ENCODE measurements around the gene YIPF6. TPM values are rescaled to one million over a fixed set of nuclear protein-coding genes. Genes with fewer than 3 reads are reported as not detected.

Gene YIPF6
- total and polyA plus RNA-seq, 2 donors (not counting 1 experiment from before 2014, with no cell fraction given): 2.4 to 18.6 TPM

GRCh38 chrX:68532831-68533533, 34.1 kb downstream of the YIPF6 start:
- H3K27ac ChIP-seq (ENCODE audit: low read length in 2 of 2): no peak overlapping the region
- peaks cover 1 to 19% of the 10 kb centered on the region in 2 experiments for H3K36me3 ChIP-seq (replicated peaks in 1 of 2; ENCODE audit: control extremely low read depth in 1 of 2, control insufficient read depth in 1 of 2, extremely low read depth in 1 of 2, insufficient read depth in 2 of 2, low read length in 1 of 2)
- no peaks in the 10 kb centered on the region for H3K9me3 ChIP-seq (ENCODE audit: control extremely low read depth in 1 of 3, control insufficient read depth in 2 of 3, insufficient read depth in 1 of 3, low read length in 2 of 3)
- ChIA-PET POLR2A (no interaction called here), CTCF (no interaction called here)
- Mint-ChIP-seq H3K27me3 (no peaks in the 10 kb centered on the region), H3K4me1 (no peaks in the 10 kb centered on the region), H3K4me3 (no peak overlapping the region), H3K9me3 (ENCODE audit: insufficient read depth) (no peaks in the 10 kb centered on the region), H3K27ac (no peak overlapping the region)
- H3K27me3 ChIP-seq (replicated peaks in 1 of 4; ENCODE audit: control extremely low read depth in 1 of 4, control insufficient read depth in 3 of 4, insufficient read depth in 4 of 4, low read length in 3 of 4): no peaks in the 10 kb centered on the region
- no peak overlapping the region for H3K4me3 ChIP-seq (ENCODE audit: control extremely low read depth in 1 of 5, extremely low read depth in 1 of 5, insufficient read depth in 1 of 5, low read depth in 2 of 5, low read length in 4 of 5)
- H4K20me1 ChIP-seq (ENCODE audit: control insufficient read depth, insufficient read depth, low read length, poor library complexity, severe bottlenecking): no peaks in the 10 kb centered on the region
- no peak overlapping the region for H3K9ac ChIP-seq (ENCODE audit: low read length)
- ATAC-seq (ENCODE audit: low read depth) (no peak), DNase-seq (no peak)
- H2AFZ ChIP-seq (ENCODE audit: insufficient read depth, low read depth, low read length, poor library complexity, severe bottlenecking): no peak overlapping the region
- H3K4me2 ChIP-seq (replicated peaks; ENCODE audit: low read depth, low read length, poor library complexity, severe bottlenecking): no peak overlapping the region
- intact Hi-C loops (cut with micrococcal nuclease): no loop called here
- TF ChIP-seq CTCF (IDR thresholded peaks at IDR 0.05) (no peak), EZH2 (IDR thresholded peaks at IDR 0.05; ENCODE audit: borderline replicate concordance, insufficient read depth, low read depth, low read length, poor library complexity, severe bottlenecking) (no peak)
- WGBS (ENCODE audit: insufficient coverage): no CpG with 5 or more reads among the region's 1 CpG
- no peaks in the 10 kb centered on the region for H3K79me2 ChIP-seq (ENCODE audit: control insufficient read depth, insufficient read depth, low read length)
- no peaks in the 10 kb centered on the region for H3K4me1 ChIP-seq (ENCODE audit: control insufficient read depth in 2 of 2, insufficient read depth in 2 of 2, low read length in 2 of 2)

- H3K9ac ChIP-seq (ENCODE audit: low read length): no peak overlapping the region
- intact Hi-C loops (cut with micrococcal nuclease): no loop called here
- no peak for DNase-seq
- no peak overlapping the region for H3K27ac ChIP-seq (ENCODE audit: low read length in 2 of 2)
- ChIA-PET POLR2A (no interaction called here), CTCF (no interaction called here)
- no peak overlapping the region for H3K27ac Mint-ChIP-seq
- no peak for ATAC-seq (ENCODE audit: low read depth)
- H2AFZ ChIP-seq (ENCODE audit: insufficient read depth, low read depth, low read length, poor library complexity, severe bottlenecking): no peak overlapping the region
- no peaks in the 10 kb centered on the region for H3K4me1 Mint-ChIP-seq
- H3K79me2 ChIP-seq (ENCODE audit: control insufficient read depth, insufficient read depth, low read length): no peaks in the 10 kb centered on the region
- H3K27me3 ChIP-seq (replicated peaks in 1 of 4; ENCODE audit: control extremely low read depth in 1 of 4, control insufficient read depth in 3 of 4, insufficient read depth in 4 of 4, low read length in 3 of 4): no peaks in the 10 kb centered on the region
- no peaks in the 10 kb centered on the region for H4K20me1 ChIP-seq (ENCODE audit: control insufficient read depth, insufficient read depth, low read length, poor library complexity, severe bottlenecking)
- H3K36me3 ChIP-seq (replicated peaks in 1 of 2; ENCODE audit: control extremely low read depth in 1 of 2, control insufficient read depth in 1 of 2, extremely low read depth in 1 of 2, insufficient read depth in 2 of 2, low read length in 1 of 2): peaks cover 1 to 19% of the 10 kb centered on the region in 2 experiments
- no peaks in the 10 kb centered on the region for H3K9me3 Mint-ChIP-seq (ENCODE audit: insufficient read depth)
- TF ChIP-seq EZH2 (IDR thresholded peaks at IDR 0.05; ENCODE audit: borderline replicate concordance, insufficient read depth, low read depth, low read length, poor library complexity, severe bottlenecking) (no peak), CTCF (IDR thresholded peaks at IDR 0.05) (no peak)
- H3K4me1 ChIP-seq (ENCODE audit: control insufficient read depth in 2 of 2, insufficient read depth in 2 of 2, low read length in 2 of 2): no peaks in the 10 kb centered on the region
- H3K4me3 Mint-ChIP-seq: no peak overlapping the region
- no peaks in the 10 kb centered on the region for H3K27me3 Mint-ChIP-seq
- no peaks in the 10 kb centered on the region for H3K9me3 ChIP-seq (ENCODE audit: control extremely low read depth in 1 of 3, control insufficient read depth in 2 of 3, insufficient read depth in 1 of 3, low read length in 2 of 3)
- 100% methylated on average over 1 of the region's 2 CpGs for WGBS (ENCODE audit: insufficient coverage)
- no peak overlapping the region for H3K4me2 ChIP-seq (replicated peaks; ENCODE audit: low read depth, low read length, poor library complexity, severe bottlenecking)
- no peak overlapping the region for H3K4me3 ChIP-seq (ENCODE audit: control extremely low read depth in 1 of 5, extremely low read depth in 1 of 5, insufficient read depth in 1 of 5, low read depth in 2 of 5, low read length in 4 of 5)
Measured at GRCh38 chrX:68533656-68534055, 34.8 kb downstream of the YIPF6 start.

Data from B cell (primary cell).